SK-N-MC (cell line): ENCODE results near the gene FRMD3.

Source experiments
- FOXP2 ChIP-seq: optimal IDR thresholded peaks from 2 replicates; pipeline ENCODE3; 2011; ENCODE audit warnings: mild to moderate bottlenecking, moderate library complexity; ENCODE audit not compliant: insufficient read depth; ENCODE audit errors: extremely low read length, control extremely low read depth
- POLR2AphosphoS5 ChIP-seq: IDR thresholded peaks from 2 replicates; pipeline ENCODE4 v1.6.1; 2012; ENCODE audit warnings: mild to moderate bottlenecking, low read depth, low read length, borderline replicate concordance

DNA sequence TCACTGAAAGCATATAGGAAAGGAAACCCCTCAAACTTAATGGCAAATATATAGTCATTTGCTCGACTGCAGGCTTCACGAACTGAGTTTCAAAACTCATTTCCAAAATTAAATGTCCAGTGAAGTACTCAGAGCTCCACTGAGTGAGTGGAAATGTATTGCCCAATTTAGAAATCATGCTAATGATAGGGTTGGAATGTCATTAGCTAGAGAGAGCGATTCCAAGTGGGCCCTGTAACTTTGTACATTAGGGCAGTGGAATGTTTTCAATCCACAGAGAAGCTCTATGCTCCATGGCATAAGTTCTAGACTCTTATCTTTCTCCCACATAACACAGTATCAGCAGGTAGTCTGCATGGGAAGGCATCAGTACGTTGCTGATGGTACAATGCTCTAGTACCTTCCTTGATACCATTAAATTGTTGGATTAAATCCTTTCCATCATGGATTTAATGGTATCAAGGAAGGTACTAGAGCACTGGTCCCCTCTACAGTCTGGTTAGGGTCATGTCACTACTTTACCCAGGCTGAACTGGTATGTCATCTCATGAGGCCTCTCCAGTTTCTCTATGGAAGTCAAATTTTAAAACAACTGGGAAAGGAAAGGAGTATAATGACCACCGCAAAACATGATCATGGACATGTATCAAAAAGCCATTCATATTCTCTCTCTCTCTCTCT lies 292.1 kb downstream of the FRMD3 start:
- TF ChIP-seq POLR2AphosphoS5 (no peak), FOXP2 (no peak)
